Amygdala (tissue), 56 donors: ENCODE results near the gene ZNF331.
A peak's percentile ranks its signal among the peaks of the same experiment; 100 is the strongest.
"Not testable (repeated sequence)": the region's sequence is repeated elsewhere in the genome, so short reads cannot be mapped to it uniquely, and the experiment has no call there.

ENCODE experiments used
- DNase-seq, 56 donors: peaks; one replicate each; lab custom pipeline; 2025; lab: John Stamatoyannopoulos, UW

Gene ZNF331

GRCh38 chr19:53537521-53538377 is at the start of gene ZNF331:
ZNF331 (plus strand) TSS chr19:53538145; CDS start chr19:53569377, 31,232 bp downstream.
- peak in 53 of 56 donors; percentile 22 to 83 (median 64) for DNase-seq

- DNase-seq = no peak
Measured at GRCh38 chr19:53492153-53492552, 45.8 kb upstream of the ZNF331 start.

- not testable (repeated sequence) for DNase-seq
Measured at GRCh38 chr19:53497311-53498023, 40.5 kb upstream of the ZNF331 start.

GRCh38 chr19:53498024-53498395 is 39.9 kb upstream of the ZNF331 start:
- not testable (repeated sequence) for DNase-seq

- DNase-seq = peak in 2 of 56 donors; percentile 4 to 6
Measured at GRCh38 chr19:53503151-53503550, 34.8 kb upstream of the ZNF331 start.

GRCh38 chr19:53503671-53504364 is 34.1 kb upstream of the ZNF331 start:
- peak in 13 of 56 donors; percentile 2 to 54 (median 12) for DNase-seq

- DNase-seq = peak in 13 of 56 donors; percentile 2 to 41 (median 10)
Measured at GRCh38 chr19:53504365-53504703, 33.6 kb upstream of the ZNF331 start.

GRCh38 chr19:53504885-53505284 is 33.1 kb upstream of the ZNF331 start:
- DNase-seq = no peak

GRCh38 chr19:53506728-53507127 is 31.2 kb upstream of the ZNF331 start:
- DNase-seq = no peak

GRCh38 chr19:53507523-53508442 is 30.2 kb upstream of the ZNF331 start:
- DNase-seq = no peak

GRCh38 chr19:53509443-53509842 is 28.5 kb upstream of the ZNF331 start:
- no peak for DNase-seq

GRCh38 chr19:53509845-53510244 is 28.1 kb upstream of the ZNF331 start:
- no peak for DNase-seq

- DNase-seq = no peak
Measured at GRCh38 chr19:53511357-53511756, 26.6 kb upstream of the ZNF331 start.

- DNase-seq = peak in 15 of 56 donors; percentile 1 to 54 (median 14)
Measured at GRCh38 chr19:53511933-53512374, 26.0 kb upstream of the ZNF331 start.

- DNase-seq = not testable (repeated sequence)
Measured at GRCh38 chr19:53515047-53515446, 22.9 kb upstream of the ZNF331 start.

GRCh38 chr19:53517114-53517741 is 20.7 kb upstream of the ZNF331 start:
- no peak for DNase-seq

GRCh38 chr19:53518121-53518520 is 19.8 kb upstream of the ZNF331 start:
- DNase-seq = no peak

- no peak for DNase-seq
Measured at GRCh38 chr19:53518716-53519115, 19.2 kb upstream of the ZNF331 start.

GRCh38 chr19:53519446-53519845 is 18.5 kb upstream of the ZNF331 start:
- no peak for DNase-seq
